Activated CD4-positive, alpha-beta memory T cell treated with anti-CD3 and anti-CD28 coated beads, Interleukin-2, amount 10 ng/mL, durations not matched to agents 7 days and 5 days (primary cell): Measurements from ENCODE around the gene SLX4IP. TPM values are rescaled to one million over a fixed set of nuclear protein-coding genes. Genes with fewer than 3 reads are reported as not detected.
"Not testable (repeated sequence)": the region's sequence is repeated elsewhere in the genome, so short reads cannot be mapped to it uniquely, and the experiment has no call there.

ENCODE experiments used
- CTCF ChIA-PET: fragments of 350-600 bp; sonication (Branson Sonifier 250); formaldehyde crosslinking; loops from one replicate; lab custom pipeline; 2021; ENCODE audit warnings: antibody characterized with exemption, inconsistent platforms; lab: Charles Lee
- POLR2A ChIA-PET: fragments of 350-600 bp; sonication (Branson Sonifier 250); formaldehyde crosslinking; loops from one replicate; lab custom pipeline; 2021; ENCODE audit warnings: antibody characterized with exemption; lab: Charles Lee
- DNase-seq: peaks from one replicate; pipeline ENCODE4 v3.0.0-alpha.2; 2020
- H3K27ac Mint-ChIP-seq: one replicate; pipeline ENCODE4 v1.8.0; 2021; ENCODE audit warnings: mild to moderate bottlenecking, mixed read lengths
- H3K27me3 Mint-ChIP-seq: one replicate; pipeline ENCODE4 v1.8.0; 2021; ENCODE audit warnings: mixed read lengths
- H3K36me3 Mint-ChIP-seq: one replicate; pipeline ENCODE4 v1.8.0; 2021; ENCODE audit warnings: low read depth, mixed read lengths
- H3K4me1 Mint-ChIP-seq: one replicate; pipeline ENCODE4 v1.8.0; 2021; ENCODE audit warnings: mixed read lengths
- H3K4me3 Mint-ChIP-seq: one replicate; pipeline ENCODE4 v1.8.0; 2021; ENCODE audit warnings: mild to moderate bottlenecking, mixed read lengths
- H3K9me3 Mint-ChIP-seq: one replicate; pipeline ENCODE4 v1.8.0; 2021; ENCODE audit warnings: mixed read lengths
- total RNA-seq, 2 experiments: library from RNA; stranded (reverse); gene quantifications; one replicate each; pipeline ENCODE4 v1.2.3, GENCODE V29; 2021

The SLX4IP gene
- total RNA-seq: 1 to 10 TPM; 6.2 TPM

- peaks cover 65% of the 10 kb centered on the region for H3K4me1 Mint-ChIP-seq
- no peaks in the 10 kb centered on the region for H3K9me3 Mint-ChIP-seq
- H3K4me3 Mint-ChIP-seq: peak within 1 kb of the TSS; percentile 86
- POLR2A ChIA-PET: interaction anchor here (0.6 to 3.0 kb wide), 16 partner anchors 9 to 400 kb away, joined by 3 to 33 read pairs (median 6); partner anchors contain the start of genes ANKEF1 and JAG1
- peak within 1 kb of the TSS; percentile 91 for H3K27ac Mint-ChIP-seq
- CTCF ChIA-PET: interaction anchor here (0.9 to 3.2 kb wide), 10 partner anchors 8 to 818 kb away, joined by 3 to 20 read pairs (median 3); partner anchors contain the start of gene ANKEF1
- H3K36me3 Mint-ChIP-seq: peaks cover 8% of the 10 kb centered on the region
- peak; percentile 85 for DNase-seq
- no peaks in the 10 kb centered on the region for H3K27me3 Mint-ChIP-seq
These were observed at the start of gene SLX4IP for GRCh38 chr20:10434832-10435812. SLX4IP (plus strand) TSS chr20:10435305; CDS start chr20:10458205, 22,900 bp downstream.

GRCh38 chr20:10385850-10386544 lies 49.1 kb upstream of the SLX4IP start:
- ChIA-PET POLR2A (no interaction called here), CTCF (no interaction called here)
- no peak overlapping the region for H3K4me3 Mint-ChIP-seq

GRCh38 chr20:10387686-10388085 lies 47.4 kb upstream of the SLX4IP start:
- no peak for DNase-seq
- Mint-ChIP-seq H3K4me3 (no peak overlapping the region), H3K27ac (no peak overlapping the region), H3K9me3 (no peaks in the 10 kb centered on the region), H3K4me1 (peaks cover 2% of the 10 kb centered on the region), H3K27me3 (no peaks in the 10 kb centered on the region), H3K36me3 (no peaks in the 10 kb centered on the region)
- POLR2A ChIA-PET: no interaction called here
- CTCF ChIA-PET: no interaction called here

More at GRCh38 chr20:10385850-10386544, 49.1 kb upstream of the SLX4IP start:
- H3K36me3 Mint-ChIP-seq: no peaks in the 10 kb centered on the region
- no peaks in the 10 kb centered on the region for H3K27me3 Mint-ChIP-seq
- peaks cover 2% of the 10 kb centered on the region for H3K4me1 Mint-ChIP-seq
- H3K9me3 Mint-ChIP-seq: no peaks in the 10 kb centered on the region
- no peak overlapping the region for H3K27ac Mint-ChIP-seq
- DNase-seq: no peak

GRCh38 chr20:10388597-10388996 lies 46.5 kb upstream of the SLX4IP start:
- Mint-ChIP-seq H3K9me3 (no peaks in the 10 kb centered on the region), H3K27ac (no peak overlapping the region), H3K4me1 (peaks cover 2% of the 10 kb centered on the region), H3K4me3 (no peak overlapping the region), H3K27me3 (no peaks in the 10 kb centered on the region), H3K36me3 (no peaks in the 10 kb centered on the region)
- no peak for DNase-seq
- POLR2A ChIA-PET: no interaction called here
- CTCF ChIA-PET: no interaction called here

GRCh38 chr20:10390709-10391108 lies 44.4 kb upstream of the SLX4IP start:
- no peaks in the 10 kb centered on the region for H3K27me3 Mint-ChIP-seq
- no peaks in the 10 kb centered on the region for H3K36me3 Mint-ChIP-seq
- ChIA-PET POLR2A (no interaction called here), CTCF (no interaction called here)
- no peak overlapping the region for H3K4me3 Mint-ChIP-seq
- peaks cover 2% of the 10 kb centered on the region for H3K4me1 Mint-ChIP-seq
- H3K9me3 Mint-ChIP-seq: no peaks in the 10 kb centered on the region
- DNase-seq: no peak
- no peak overlapping the region for H3K27ac Mint-ChIP-seq

- POLR2A ChIA-PET, H3K4me1 Mint-ChIP-seq, H3K9me3 Mint-ChIP-seq, DNase-seq, H3K4me3 Mint-ChIP-seq, H3K27me3 Mint-ChIP-seq, CTCF ChIA-PET, H3K27ac Mint-ChIP-seq, H3K36me3 Mint-ChIP-seq: not testable (repeated sequence)
These were observed 40.4 kb upstream of the SLX4IP start for GRCh38 chr20:10394752-10395151.

GRCh38 chr20:10398834-10399369 lies 36.2 kb upstream of the SLX4IP start:
- no peaks in the 10 kb centered on the region for H3K36me3 Mint-ChIP-seq
- no peaks in the 10 kb centered on the region for H3K27me3 Mint-ChIP-seq
- ChIA-PET CTCF (no interaction called here), POLR2A (no interaction called here)
- DNase-seq: no peak
- no peaks in the 10 kb centered on the region for H3K9me3 Mint-ChIP-seq
- no peak overlapping the region for H3K27ac Mint-ChIP-seq
- no peak overlapping the region for H3K4me3 Mint-ChIP-seq
- peaks cover 7% of the 10 kb centered on the region for H3K4me1 Mint-ChIP-seq

- POLR2A ChIA-PET: no interaction called here
- H3K4me3 Mint-ChIP-seq: no peak overlapping the region
- H3K27me3 Mint-ChIP-seq: no peaks in the 10 kb centered on the region
- CTCF ChIA-PET: interaction anchor here (1.4 kb wide), 2 partner anchors 22 to 425 kb away, joined by 3 to 4 read pairs; no protein-coding TSS in a partner anchor
- H3K27ac Mint-ChIP-seq: no peak overlapping the region
- H3K36me3 Mint-ChIP-seq: peaks cover 7% of the 10 kb centered on the region
- peaks cover 10% of the 10 kb centered on the region for H3K4me1 Mint-ChIP-seq
- H3K9me3 Mint-ChIP-seq: no peaks in the 10 kb centered on the region
- DNase-seq: no peak
These were observed 32.0 kb upstream of the SLX4IP start for GRCh38 chr20:10402938-10403608.

- H3K27ac Mint-ChIP-seq: no peak overlapping the region
- no peaks in the 10 kb centered on the region for H3K9me3 Mint-ChIP-seq
- peaks cover 10% of the 10 kb centered on the region for H3K4me1 Mint-ChIP-seq
- no peak overlapping the region for H3K4me3 Mint-ChIP-seq
- ChIA-PET CTCF (interaction anchor here (1.4 kb wide), 1 partner anchor 426 kb away, joined by 4 read pairs; no protein-coding TSS in a partner anchor), POLR2A (no interaction called here)
- H3K27me3 Mint-ChIP-seq: no peaks in the 10 kb centered on the region
- DNase-seq: no peak
- peaks cover 7% of the 10 kb centered on the region for H3K36me3 Mint-ChIP-seq
These were observed 31.0 kb upstream of the SLX4IP start for GRCh38 chr20:10404023-10404628.

GRCh38 chr20:10404959-10405530 lies 30.1 kb upstream of the SLX4IP start:
- ChIA-PET POLR2A (no interaction called here), CTCF (no interaction called here)
- Mint-ChIP-seq H3K27me3 (no peaks in the 10 kb centered on the region), H3K4me3 (no peak overlapping the region), H3K36me3 (peaks cover 7% of the 10 kb centered on the region), H3K27ac (no peak overlapping the region), H3K4me1 (peaks cover 10% of the 10 kb centered on the region), H3K9me3 (no peaks in the 10 kb centered on the region)
- DNase-seq: no peak

- DNase-seq: no peak
- CTCF ChIA-PET: no interaction called here
- H3K4me3 Mint-ChIP-seq: no peak overlapping the region
- H3K9me3 Mint-ChIP-seq: no peaks in the 10 kb centered on the region
- no peak overlapping the region for H3K27ac Mint-ChIP-seq
- H3K27me3 Mint-ChIP-seq: no peaks in the 10 kb centered on the region
- H3K4me1 Mint-ChIP-seq: peaks cover 7% of the 10 kb centered on the region
- peaks cover 11% of the 10 kb centered on the region for H3K36me3 Mint-ChIP-seq
- POLR2A ChIA-PET: no interaction called here
These were observed 26.8 kb upstream of the SLX4IP start for GRCh38 chr20:10408108-10408813.
